Measurements from ENCODE around the gene CEP295NL. TPM values are rescaled to one million over a fixed set of nuclear protein-coding genes. Genes with fewer than 3 reads are reported as not detected.
"Not testable (repeated sequence)": the region's sequence is repeated elsewhere in the genome, so short reads cannot be mapped to it uniquely, and the experiment has no call there.

CEP295NL gene
- total and polyA plus RNA-seq, 3 experiments from 2014 or later, result not detected

DNA sequence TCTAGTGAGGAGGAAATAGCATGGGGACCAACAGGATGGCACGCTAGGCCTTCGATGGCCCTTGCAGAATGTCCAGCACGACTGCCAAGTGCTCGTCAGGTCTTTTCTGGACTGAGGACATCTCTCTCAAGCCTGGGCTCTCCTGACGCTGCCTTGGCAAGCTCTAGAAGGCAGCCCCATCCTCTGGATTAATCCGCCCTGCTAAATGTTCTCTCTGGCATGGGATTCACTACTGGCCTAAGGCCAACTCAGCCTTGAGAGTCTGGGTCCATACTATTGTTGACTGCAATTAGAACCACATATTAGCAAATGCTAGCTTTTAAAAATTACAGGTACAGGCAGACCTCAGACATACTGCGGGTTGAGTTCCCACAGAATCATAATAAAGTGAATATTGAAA lies 2.5 kb upstream of the CEP295NL start:
- no peak for DNase-seq
- Histone ChIP-seq H3K4me1 (ENCODE audit: insufficient read depth, low read length) (no peaks in the 10 kb centered on the region), H3K27me3 (ENCODE audit: insufficient read depth, low read length, poor library complexity, severe bottlenecking) (no peaks in the 10 kb centered on the region), H3K4me3 (ENCODE audit: low read length) (no peak overlapping the region), H3K9me3 (ENCODE audit: low read length) (no peaks in the 10 kb centered on the region), H3K36me3 (ENCODE audit: insufficient read depth, low read length) (no peaks in the 10 kb centered on the region), H3K27ac (ENCODE audit: low read depth, low read length) (no peak overlapping the region)
- Mint-ChIP-seq H3K27ac (no peak overlapping the region), H3K4me1 (peaks cover 4 to 9% (median 6%) of the 10 kb centered on the region in 3 donors), H3K9me3 (no peaks in the 10 kb centered on the region), H3K36me3 (peaks cover 0 to 2% (median 0%) of the 10 kb centered on the region in 3 donors), H3K27me3 (peaks cover 15 to 17% of the 10 kb centered on the region in 2 donors), H3K4me3 (no peak overlapping the region)
- CTCF ChIA-PET, result no interaction called here
- POLR2A ChIA-PET, result no interaction called here

DNA sequence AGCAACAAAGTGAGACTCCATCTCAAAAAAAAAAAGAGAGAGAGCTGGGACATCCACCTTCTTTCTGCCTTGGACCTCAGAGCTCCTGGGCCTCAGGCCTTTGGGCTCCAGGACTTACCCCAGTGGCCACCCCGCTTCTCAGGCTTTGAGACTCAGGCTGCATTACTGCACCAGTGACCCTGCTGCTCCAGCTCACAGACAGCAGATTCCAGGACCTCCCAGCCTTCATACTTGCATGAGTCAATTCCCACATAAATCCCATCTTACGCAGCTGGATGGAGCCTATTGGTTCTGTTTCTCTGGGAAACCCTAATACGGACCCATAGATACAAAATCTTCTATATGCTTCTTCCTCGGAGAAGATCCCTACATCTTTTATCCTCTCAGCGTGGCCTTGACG lies 2.1 kb upstream of the CEP295NL start:
- CTCF ChIA-PET, result no interaction called here
- DNase-seq, result no peak
- no peaks in the 10 kb centered on the region for H3K36me3 Mint-ChIP-seq
- H3K9me3 Mint-ChIP-seq, result no peaks in the 10 kb centered on the region
- peaks cover 15% of the 10 kb centered on the region in 2 donors for H3K27me3 Mint-ChIP-seq
- H3K27me3 ChIP-seq (ENCODE audit: insufficient read depth, low read length, poor library complexity, severe bottlenecking), result no peaks in the 10 kb centered on the region
- no peak overlapping the region for H3K27ac Mint-ChIP-seq
- no peaks in the 10 kb centered on the region for H3K36me3 ChIP-seq (ENCODE audit: insufficient read depth, low read length)
- H3K9me3 ChIP-seq (ENCODE audit: low read length), result no peaks in the 10 kb centered on the region
- no peak overlapping the region for H3K4me3 ChIP-seq (ENCODE audit: low read length)
- POLR2A ChIA-PET, result no interaction called here
- H3K27ac ChIP-seq (ENCODE audit: low read depth, low read length), result no peak overlapping the region
- H3K4me1 ChIP-seq (ENCODE audit: insufficient read depth, low read length), result no peaks in the 10 kb centered on the region
- H3K4me3 Mint-ChIP-seq, result no peak overlapping the region
- peaks cover 4 to 9% (median 6%) of the 10 kb centered on the region in 3 donors for H3K4me1 Mint-ChIP-seq

DNA sequence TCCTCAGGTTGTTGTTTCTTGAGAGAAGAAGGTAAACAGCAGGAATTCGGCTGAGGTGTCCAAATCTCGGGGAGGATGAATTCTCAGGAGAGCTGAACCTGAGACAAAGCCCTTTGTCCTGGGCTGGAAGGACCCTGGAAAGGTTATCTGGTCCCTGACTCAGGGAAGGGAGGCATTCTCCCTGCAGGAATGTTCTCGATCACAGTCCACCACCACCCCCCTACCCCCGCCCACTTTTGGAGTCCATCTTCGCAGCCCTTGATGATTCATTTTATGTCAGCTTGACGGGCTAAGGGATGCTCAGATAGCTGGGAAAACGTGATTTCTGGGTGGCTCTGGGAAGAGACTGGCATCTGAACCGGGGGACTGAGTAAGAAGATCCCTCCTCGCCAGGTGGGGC lies 1.4 kb upstream of the CEP295NL start:
- Histone ChIP-seq H3K9me3 (ENCODE audit: low read length) (no peaks in the 10 kb centered on the region), H3K4me3 (ENCODE audit: low read length) (no peak overlapping the region), H3K27ac (ENCODE audit: low read depth, low read length) (no peak overlapping the region), H3K4me1 (ENCODE audit: insufficient read depth, low read length) (no peaks in the 10 kb centered on the region), H3K27me3 (ENCODE audit: insufficient read depth, low read length, poor library complexity, severe bottlenecking) (no peaks in the 10 kb centered on the region), H3K36me3 (ENCODE audit: insufficient read depth, low read length) (no peaks in the 10 kb centered on the region)
- Mint-ChIP-seq H3K4me1 (peaks cover 4 to 9% (median 6%) of the 10 kb centered on the region in 3 donors), H3K9me3 (no peaks in the 10 kb centered on the region), H3K27ac (no peak overlapping the region), H3K36me3 (no peaks in the 10 kb centered on the region), H3K27me3 (peaks cover 12 to 17% of the 10 kb centered on the region in 2 donors), H3K4me3 (no peak overlapping the region)
- no peak for DNase-seq
- ChIA-PET POLR2A (no interaction called here), CTCF (interaction anchor here (1.2 kb wide), 1 partner anchor 67 kb away, joined by 3 read pairs; no protein-coding TSS in a partner anchor)

DNA sequence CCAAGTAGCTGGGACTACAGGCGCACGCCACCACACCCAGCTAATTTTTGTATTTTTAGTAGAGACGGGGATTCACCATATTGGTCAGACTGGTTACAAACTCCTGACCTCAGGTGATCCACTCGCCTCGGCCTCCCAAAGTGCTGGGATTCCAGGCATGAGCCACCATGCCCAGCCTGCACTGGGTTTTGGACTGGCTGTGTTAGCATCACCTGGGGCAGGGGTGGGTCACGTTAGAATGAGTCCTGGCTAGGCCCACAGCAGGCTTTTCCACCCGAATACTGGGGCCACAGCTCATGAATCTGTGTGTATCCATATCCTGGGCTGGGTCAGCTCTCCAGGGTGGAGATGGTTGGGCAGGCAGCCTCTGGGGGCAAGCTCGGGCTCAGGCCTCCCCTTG lies 770 bp downstream of the CEP295NL start:
- H3K27me3 ChIP-seq (ENCODE audit: insufficient read depth, low read length, poor library complexity, severe bottlenecking); H3K9me3 ChIP-seq (ENCODE audit: low read length); H3K4me3 Mint-ChIP-seq; H3K36me3 ChIP-seq (ENCODE audit: insufficient read depth, low read length); H3K4me1 Mint-ChIP-seq; H3K36me3 Mint-ChIP-seq; H3K4me3 ChIP-seq (ENCODE audit: low read length); POLR2A ChIA-PET; H3K9me3 Mint-ChIP-seq; H3K27ac Mint-ChIP-seq; DNase-seq; H3K4me1 ChIP-seq (ENCODE audit: insufficient read depth, low read length); H3K27ac ChIP-seq (ENCODE audit: low read depth, low read length): not testable (repeated sequence)
- H3K27me3 Mint-ChIP-seq, result peaks cover 11 to 17% of the 10 kb centered on the region in 2 donors
- CTCF ChIA-PET, result interaction anchor here (1.4 kb wide), 1 partner anchor 13 kb away, joined by 3 read pairs; no protein-coding TSS in a partner anchor

DNA sequence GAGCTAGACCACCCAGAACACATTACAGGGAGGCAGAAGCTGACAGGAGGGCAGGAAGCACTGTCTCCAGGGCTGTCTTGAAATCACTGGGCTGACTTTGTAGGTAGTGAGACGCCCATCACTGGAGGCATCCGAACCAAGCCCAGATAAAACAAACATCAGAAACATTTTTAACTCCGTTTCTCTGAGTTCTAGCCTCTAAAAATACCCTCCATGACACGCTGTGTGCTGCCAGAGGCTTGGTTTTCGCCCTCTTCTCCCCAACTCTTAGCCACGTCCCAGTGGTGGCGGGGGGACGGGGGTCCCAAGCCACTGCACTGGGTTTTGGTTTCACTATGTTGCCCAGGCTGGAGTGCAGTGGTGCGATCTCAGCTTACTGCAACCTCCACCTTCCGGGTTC lies 1.2 kb downstream of the CEP295NL start:
- Histone ChIP-seq H3K36me3 (ENCODE audit: insufficient read depth, low read length) (no peaks in the 10 kb centered on the region), H3K27ac (ENCODE audit: low read depth, low read length) (no peak overlapping the region), H3K4me1 (ENCODE audit: insufficient read depth, low read length) (no peaks in the 10 kb centered on the region), H3K4me3 (ENCODE audit: low read length) (no peak overlapping the region), H3K9me3 (ENCODE audit: low read length) (no peaks in the 10 kb centered on the region), H3K27me3 (ENCODE audit: insufficient read depth, low read length, poor library complexity, severe bottlenecking) (no peaks in the 10 kb centered on the region)
- H3K4me1 Mint-ChIP-seq, result peaks cover 4 to 9% (median 6%) of the 10 kb centered on the region in 3 donors
- peaks cover 11 to 17% of the 10 kb centered on the region in 2 donors for H3K27me3 Mint-ChIP-seq
- no peak for DNase-seq
- H3K9me3 Mint-ChIP-seq, result no peaks in the 10 kb centered on the region
- no peak overlapping the region for H3K4me3 Mint-ChIP-seq
- H3K36me3 Mint-ChIP-seq, result no peaks in the 10 kb centered on the region
- no peak overlapping the region for H3K27ac Mint-ChIP-seq
- CTCF ChIA-PET, result no interaction called here
- POLR2A ChIA-PET, result no interaction called here

DNA sequence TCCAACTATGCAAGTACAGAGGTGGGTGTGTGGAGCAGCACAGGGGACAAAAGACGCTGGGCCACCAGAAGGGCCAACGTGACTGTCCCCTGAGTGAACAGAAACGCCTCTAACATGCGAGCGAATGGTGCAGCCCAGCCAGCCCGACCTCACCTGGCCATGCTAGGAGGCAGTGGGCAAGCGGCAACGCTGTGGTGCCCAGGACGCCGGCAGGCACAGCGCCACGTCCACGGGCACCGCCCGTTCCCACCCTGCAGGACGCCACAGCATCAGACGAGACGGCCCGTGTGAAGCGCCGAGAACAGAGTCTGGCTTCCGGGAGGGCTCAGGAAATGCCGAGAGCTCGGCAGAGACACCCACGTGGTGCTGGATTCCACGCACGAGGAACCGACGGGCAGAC lies 2.2 kb downstream of the CEP295NL start:
- H3K4me3 Mint-ChIP-seq, result no peak overlapping the region
- ChIA-PET POLR2A (no interaction called here), CTCF (no interaction called here)
- DNase-seq, result no peak
- no peak overlapping the region for H3K4me3 ChIP-seq (ENCODE audit: low read length)
- no peaks in the 10 kb centered on the region for H3K9me3 ChIP-seq (ENCODE audit: low read length)
- H3K27ac ChIP-seq (ENCODE audit: low read depth, low read length), result no peak overlapping the region
- no peaks in the 10 kb centered on the region for H3K27me3 ChIP-seq (ENCODE audit: insufficient read depth, low read length, poor library complexity, severe bottlenecking)
- H3K27ac Mint-ChIP-seq, result no peak overlapping the region
- H3K36me3 ChIP-seq (ENCODE audit: insufficient read depth, low read length), result no peaks in the 10 kb centered on the region
- H3K4me1 ChIP-seq (ENCODE audit: insufficient read depth, low read length), result no peaks in the 10 kb centered on the region
- peaks cover 4 to 9% (median 6%) of the 10 kb centered on the region in 3 donors for H3K4me1 Mint-ChIP-seq
- H3K36me3 Mint-ChIP-seq, result no peaks in the 10 kb centered on the region
- peaks cover 11 to 17% of the 10 kb centered on the region in 2 donors for H3K27me3 Mint-ChIP-seq
- H3K9me3 Mint-ChIP-seq, result no peaks in the 10 kb centered on the region

DNA sequence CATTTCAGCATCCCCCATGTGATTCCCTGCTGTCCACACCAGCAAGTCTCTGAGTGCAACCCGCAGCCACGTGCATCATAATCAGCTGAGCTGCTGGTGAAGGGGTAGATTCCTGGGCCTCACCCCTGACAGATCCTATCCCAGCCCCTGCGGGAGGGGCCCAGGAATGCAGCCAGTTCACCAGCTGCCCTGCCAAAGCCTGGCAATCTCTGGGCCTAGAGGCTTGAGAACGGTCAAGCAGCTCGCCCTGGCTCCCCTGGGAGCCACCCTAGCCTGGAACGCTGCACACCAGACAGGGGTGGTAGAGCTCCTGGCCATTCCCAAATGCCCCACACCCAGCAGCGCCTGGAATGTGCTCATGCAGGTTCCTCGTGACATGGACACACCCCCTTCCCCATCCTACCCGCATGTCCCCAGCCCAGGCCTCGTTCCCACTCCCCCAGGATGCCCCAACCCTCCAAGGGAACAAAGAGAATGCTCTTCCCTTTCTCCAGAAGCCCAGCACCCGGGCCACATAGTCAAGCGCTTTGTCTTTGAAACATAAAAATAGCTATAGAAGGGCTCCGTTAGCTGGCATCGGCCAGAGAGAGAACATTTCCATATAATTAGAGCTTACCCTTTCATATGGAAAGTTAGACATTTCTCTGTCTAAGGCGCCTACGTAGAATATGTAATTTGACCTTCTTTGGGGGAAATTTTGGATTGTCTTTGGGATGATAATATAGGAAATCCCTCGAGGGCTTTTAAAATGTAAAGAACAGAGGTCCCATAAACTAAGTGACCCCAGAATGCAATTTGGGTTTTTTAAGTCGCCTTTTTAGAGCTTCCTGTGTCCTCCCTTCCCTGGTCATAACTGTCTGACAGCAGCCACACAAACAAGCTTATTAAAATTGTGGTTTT lies 3.4 kb downstream of the CEP295NL start:
- Mint-ChIP-seq H3K36me3 (no peaks in the 10 kb centered on the region), H3K27ac (peak overlapping the region in 1 of 8 donors; percentile 46), H3K4me1 (peaks cover 4 to 9% (median 6%) of the 10 kb centered on the region in 3 donors), H3K9me3 (no peaks in the 10 kb centered on the region), H3K4me3 (no peak overlapping the region), H3K27me3 (peaks cover 11 to 17% of the 10 kb centered on the region in 2 donors)
- no peak for DNase-seq
- Histone ChIP-seq H3K4me3 (ENCODE audit: low read length) (no peak overlapping the region), H3K4me1 (ENCODE audit: insufficient read depth, low read length) (no peaks in the 10 kb centered on the region), H3K27ac (ENCODE audit: low read depth, low read length) (no peak overlapping the region), H3K9me3 (ENCODE audit: low read length) (no peaks in the 10 kb centered on the region), H3K36me3 (ENCODE audit: insufficient read depth, low read length) (no peaks in the 10 kb centered on the region), H3K27me3 (ENCODE audit: insufficient read depth, low read length, poor library complexity, severe bottlenecking) (no peaks in the 10 kb centered on the region)
- ChIA-PET CTCF (interaction anchor here (1.1 kb wide), 1 partner anchor 402 kb away, joined by 4 read pairs; no protein-coding TSS in a partner anchor), POLR2A (no interaction called here)

DNA sequence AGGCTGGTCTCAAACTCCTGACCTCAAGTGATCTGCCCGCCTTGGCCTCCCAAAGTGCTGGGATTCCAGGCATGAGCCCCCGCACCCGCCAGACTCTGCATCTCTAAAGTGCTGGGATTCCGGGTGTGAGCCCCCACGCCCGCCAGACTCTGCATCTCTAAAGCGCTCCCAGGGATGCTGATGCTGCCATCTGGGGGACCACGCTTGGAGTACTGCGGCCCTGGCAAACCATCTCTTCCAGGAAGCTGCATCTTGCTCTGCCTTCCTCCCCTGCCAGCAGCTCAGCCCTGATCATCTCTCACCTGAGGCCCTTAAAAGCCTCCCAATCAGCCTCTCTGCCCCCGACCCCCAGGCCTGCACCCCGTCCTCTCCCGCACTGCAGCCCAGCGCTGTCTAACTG lies 4.1 kb downstream of the CEP295NL start:
- CTCF ChIA-PET, result interaction anchor here (1.1 kb wide), 1 partner anchor 402 kb away, joined by 4 read pairs; no protein-coding TSS in a partner anchor

More for the DNA sequence above, 4.1 kb downstream of the CEP295NL start:
- H3K9me3 ChIP-seq (ENCODE audit: low read length), result no peaks in the 10 kb centered on the region
- H3K4me1 Mint-ChIP-seq, result peaks cover 4 to 9% (median 6%) of the 10 kb centered on the region in 3 donors
- no peak for DNase-seq
- no peak overlapping the region for H3K4me3 ChIP-seq (ENCODE audit: low read length)
- no peak overlapping the region for H3K4me3 Mint-ChIP-seq
- H3K4me1 ChIP-seq (ENCODE audit: insufficient read depth, low read length), result no peaks in the 10 kb centered on the region
- H3K36me3 Mint-ChIP-seq, result no peaks in the 10 kb centered on the region
- H3K36me3 ChIP-seq (ENCODE audit: insufficient read depth, low read length), result no peaks in the 10 kb centered on the region
- peak overlapping the region in 1 of 8 donors; percentile 19 for H3K27ac Mint-ChIP-seq
- POLR2A ChIA-PET, result no interaction called here
- peaks cover 11 to 17% of the 10 kb centered on the region in 2 donors for H3K27me3 Mint-ChIP-seq
- H3K9me3 Mint-ChIP-seq, result no peaks in the 10 kb centered on the region
- H3K27ac ChIP-seq (ENCODE audit: low read depth, low read length), result no peak overlapping the region
- no peaks in the 10 kb centered on the region for H3K27me3 ChIP-seq (ENCODE audit: insufficient read depth, low read length, poor library complexity, severe bottlenecking)

Measured in CD8-positive, alpha-beta memory T cell (primary cell).